IMR-90 (cell line): ENCODE results near the gene UBN2. TPM values are rescaled to one million over a fixed set of nuclear protein-coding genes. Genes with fewer than 3 reads are reported as not detected.

ENCODE experiments used
- ATAC-seq: fragments of 200-7000 bp; cut with Tn5 transposase; 2 replicates; pipeline ENCODE4 v1.9.1; 2020; ENCODE audit warnings: low read depth, mild to moderate bottlenecking, moderate library complexity
- BruUV-seq: library from RNA; stranded (reverse); fragments of 400-500 nt; replicated peaks from 2 replicates; lab custom pipeline; 2021; lab: Mats Ljungman, UMichigan
- CTCF ChIA-PET: fragments of 300-600 bp; formaldehyde crosslinking; extraction: SDS; loops from one replicate; lab custom pipeline; 2021; ENCODE audit warnings: antibody characterized with exemption; lab: Yijun Ruan, JAX
- POLR2A ChIA-PET: fragments of 300-600 bp; sonication (Branson Sonifier 250); formaldehyde crosslinking; loops from one replicate; lab custom pipeline; 2022; ENCODE audit warnings: antibody characterized with exemption; ENCODE audit not compliant: unreplicated experiment; lab: Charles Lee
- DNase-seq: peaks from one replicate; pipeline ENCODE4 v3.0.0; 2013
- H2AFZ ChIP-seq: replicated peaks from 2 replicates; pipeline ENCODE3; 2013; ENCODE audit warnings: low read length, mild to moderate bottlenecking; ENCODE audit not compliant: poor library complexity
- H2AK5ac ChIP-seq: 2 replicates; pipeline ENCODE4 v1.6.1; 2013; ENCODE audit warnings: low read depth, low read length, inconsistent platforms
- H2AK9ac ChIP-seq: replicated peaks from 2 replicates; pipeline ENCODE3; 2013; ENCODE audit warnings: mild to moderate bottlenecking, low read depth, low read length, moderate library complexity; ENCODE audit not compliant: poor library complexity
- H2BK120ac ChIP-seq: 2 replicates; pipeline ENCODE4 v1.6.1; 2013; ENCODE audit warnings: low read depth, low read length, inconsistent platforms
- H2BK15ac ChIP-seq: 3 replicates; pipeline ENCODE4 v1.6.1; 2013; ENCODE audit warnings: low read depth, low read length, inconsistent platforms
- H2BK20ac ChIP-seq: 2 replicates; pipeline ENCODE4 v1.6.1; 2013; ENCODE audit warnings: low read depth, mild to moderate bottlenecking, inconsistent platforms, low read length, moderate library complexity
- H2BK5ac ChIP-seq: 2 replicates; pipeline ENCODE4 v1.6.1; 2013; ENCODE audit warnings: mild to moderate bottlenecking, low read depth, low read length, inconsistent platforms; ENCODE audit not compliant: poor library complexity, severe bottlenecking
- H3K14ac ChIP-seq: replicated peaks from 2 replicates; pipeline ENCODE4 v1.6.1; 2013; ENCODE audit warnings: low read depth, low read length, inconsistent platforms
- H3K18ac ChIP-seq: 2 replicates; pipeline ENCODE4 v1.6.1; 2013; ENCODE audit warnings: low read depth, low read length, control low read depth
- H3K23ac ChIP-seq: 2 replicates; pipeline ENCODE4 v1.6.1; 2013; ENCODE audit warnings: low read depth, low read length, inconsistent platforms
- H3K27ac ChIP-seq: 2 replicates; pipeline ENCODE4 v1.5.1; 2013; ENCODE audit warnings: mild to moderate bottlenecking, control low read depth, low read length; ENCODE audit not compliant: insufficient read depth
- H3K27me3 ChIP-seq: 2 replicates; pipeline ENCODE4 v1.6.1; 2013; ENCODE audit warnings: low read length; ENCODE audit not compliant: control insufficient read depth, insufficient read depth
- H3K36me3 ChIP-seq: 2 replicates; pipeline ENCODE4 v1.6.1; 2013; ENCODE audit warnings: low read length, mixed read lengths; ENCODE audit not compliant: control insufficient read depth, insufficient read depth
- H3K4ac ChIP-seq: 2 replicates; pipeline ENCODE4 v1.6.1; 2013; ENCODE audit warnings: low read depth, low read length, inconsistent platforms
- H3K4me1 ChIP-seq: 2 replicates; pipeline ENCODE4 v1.6.1; 2013; ENCODE audit warnings: low read length, mixed read lengths; ENCODE audit not compliant: control insufficient read depth, insufficient read depth
- H3K4me2 ChIP-seq: 2 replicates; pipeline ENCODE4 v1.6.1; 2013; ENCODE audit warnings: low read depth, mild to moderate bottlenecking, control low read depth, low read length, moderate library complexity
- H3K4me3 ChIP-seq: 2 replicates; pipeline ENCODE4 v1.5.1; 2013; ENCODE audit warnings: low read depth, mild to moderate bottlenecking, control low read depth, low read length, moderate library complexity; ENCODE audit not compliant: insufficient read depth
- H3K56ac ChIP-seq: 2 replicates; pipeline ENCODE4 v1.6.1; 2013; ENCODE audit warnings: low read length, inconsistent platforms; ENCODE audit not compliant: insufficient read depth; ENCODE audit errors: extremely low read depth
- H3K79me1 ChIP-seq, 2 experiments: 2 replicates each; pipeline ENCODE4 v1.6.1; 2013; ENCODE audit warnings: low read length in 2 of 2, inconsistent platforms in 1 of 2, low read depth in 1 of 2
- H3K9ac ChIP-seq: 2 replicates; pipeline ENCODE4 v1.6.1; 2013; ENCODE audit warnings: low read depth, low read length, control low read depth
- H3K9me1 ChIP-seq: 2 replicates; pipeline ENCODE4 v1.6.1; 2013; ENCODE audit warnings: low read length, inconsistent platforms; ENCODE audit not compliant: insufficient read depth
- H3K9me3 ChIP-seq: 2 replicates; pipeline ENCODE4 v1.6.1; 2013; ENCODE audit warnings: low read length; ENCODE audit not compliant: control insufficient read depth, insufficient read depth
- H4K20me1 ChIP-seq: 2 replicates; pipeline ENCODE4 v1.6.1; 2013; ENCODE audit warnings: low read length, inconsistent platforms; ENCODE audit not compliant: insufficient read depth
- H4K5ac ChIP-seq: 2 replicates; pipeline ENCODE4 v1.6.1; 2013; ENCODE audit warnings: mild to moderate bottlenecking, low read depth, low read length, control low read depth
- H4K8ac ChIP-seq, 2 experiments: 2 replicates each; pipeline ENCODE4 v1.6.1; 2013; ENCODE audit warnings: low read depth in 2 of 2, low read length in 2 of 2, control low read depth in 1 of 2, inconsistent platforms in 1 of 2
- H4K91ac ChIP-seq: 2 replicates; pipeline ENCODE4 v1.6.1; 2013; ENCODE audit warnings: low read depth, low read length, inconsistent platforms; ENCODE audit not compliant: insufficient read depth
- BHLHE40 ChIP-seq: fragments of 150-350 bp; IDR thresholded peaks from 2 replicates; pipeline ENCODE4 v1.6.1; 2016; ENCODE audit warnings: mild to moderate bottlenecking, low read depth, low read length
- CEBPB ChIP-seq: IDR thresholded peaks from 2 replicates; pipeline ENCODE4 v1.6.1; 2012; ENCODE audit warnings: low read depth, low read length, improper control_type of control experiment
- MAZ ChIP-seq: IDR thresholded peaks from 2 replicates; pipeline ENCODE4 v1.6.1; 2012; ENCODE audit warnings: low read depth, mild to moderate bottlenecking, low read length, improper control_type of control experiment, moderate library complexity, borderline replicate concordance
- POLR2A ChIP-seq: IDR thresholded peaks from 2 replicates; pipeline ENCODE4 v1.6.1; 2012; ENCODE audit warnings: mild to moderate bottlenecking, low read depth, low read length
- RFX5 ChIP-seq: IDR thresholded peaks from 2 replicates; pipeline ENCODE4 v1.8.0; 2012; ENCODE audit warnings: low read depth, mild to moderate bottlenecking, low read length, moderate library complexity
- WGBS, 2 experiments: methylation state at CpG; one replicate each; pipeline versions ENCODE4 v1.1.5 to v1.1.7; 2013; ENCODE audit warnings: missing lambda C conversion rate in 2 of 2; ENCODE audit not compliant: insufficient read length in 1 of 2; ENCODE audit errors: extremely low coverage in 2 of 2; 5-methylcytosine and 5-hydroxymethylcytosine counted together
- dilution Hi-C: fragments of 300-500 bp; cut with HindIII; formaldehyde crosslinking; loops from one replicate; pipeline ENCODE4 v1.14.3; 2018; ENCODE audit warnings: low sequenced_read_pairs; ENCODE audit not compliant: unreplicated experiment
- in situ Hi-C: fragments of 300-500 bp; cut with MboI; formaldehyde crosslinking; loops from 3 replicates; pipeline ENCODE4 v1.14.3; 2019; ENCODE audit warnings: low sequenced_read_pairs, inconsistent platforms, mixed read lengths
- intact Hi-C: fragments of 100-400 bp; cut with micrococcal nuclease; formaldehyde crosslinking; loops from 2 replicates; pipeline ENCODE4 v1.10.0; 2022
- polyA plus RNA-seq, 3 experiments: library from polyadenylated mRNA; depleted of rRNA; stranded (reverse); fragments of >200 nt; gene quantifications; 2 replicates each; pipeline ENCODE4 v1.2.3, GENCODE V29; 2012; ENCODE audit warnings: low replicate concordance in 1 of 3
- total RNA-seq: library from RNA; depleted of rRNA; stranded (reverse); fragments of >200 nt; gene quantifications from 2 replicates; pipeline ENCODE4 v1.2.3, GENCODE V29; 2012

The UBN2 gene
- total and polyA plus RNA-seq, 2 of the 4 experiments (the other 2 are of a cell fraction) = 1.6 to 2.3 TPM

DNA sequence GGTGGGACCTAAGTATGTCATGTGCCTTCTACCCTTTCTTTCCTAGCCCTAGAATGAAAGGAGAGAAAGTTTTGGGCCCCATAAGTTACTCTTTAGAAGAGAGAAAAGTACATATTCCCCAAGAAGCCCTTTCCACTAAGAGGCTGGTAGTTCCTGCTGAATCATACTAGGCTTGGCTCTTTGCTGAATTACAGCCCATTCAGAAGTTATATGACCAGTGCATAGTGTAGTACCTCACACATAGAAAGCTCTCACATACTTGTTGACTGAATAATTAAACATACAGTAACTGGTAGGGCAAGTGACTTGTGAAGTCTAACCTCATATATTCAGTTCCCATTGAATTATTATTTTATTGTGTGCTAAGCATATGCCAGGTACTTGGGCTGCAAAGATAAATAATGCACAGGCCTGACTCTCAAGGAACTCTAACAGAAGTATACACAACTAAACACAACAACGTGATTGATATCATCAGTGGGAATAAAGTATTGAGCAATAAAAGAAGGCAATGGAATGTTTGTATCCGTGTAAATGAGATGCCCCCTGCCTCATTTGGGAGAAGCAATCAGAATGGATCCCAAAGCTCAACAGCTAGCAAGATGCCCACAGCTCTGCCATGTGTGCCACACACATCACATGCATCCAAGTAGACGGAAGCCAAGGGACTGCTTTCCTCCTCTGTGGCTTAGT is 38.9 kb upstream of the UBN2 start:
- ChIA-PET POLR2A (interaction anchor here (0.6 kb wide), 1 partner anchor 49 kb away, joined by 5 read pairs; no protein-coding TSS in a partner anchor), CTCF (no interaction called here)
- H2AFZ ChIP-seq = no peak overlapping the region
- intact Hi-C loops = no loop called here
- no peak overlapping the region for H2BK15ac ChIP-seq
- in situ Hi-C loops = no loop called here
- H3K23ac ChIP-seq = no peak overlapping the region
- H2AK9ac ChIP-seq = no peak overlapping the region
- no peaks in the 10 kb centered on the region for H3K27me3 ChIP-seq
- no peak overlapping the region for H3K4me3 ChIP-seq
- no peaks in the 10 kb centered on the region for H3K36me3 ChIP-seq
- DNase-seq (peak; percentile 25), ATAC-seq (peak; percentile 63)
- no peak overlapping the region for H3K9ac ChIP-seq
- no peak overlapping the region for H4K8ac ChIP-seq
- no peak overlapping the region for H2BK20ac ChIP-seq
- no peaks in the 10 kb centered on the region for H3K79me1 ChIP-seq
- no peak overlapping the region for H3K14ac ChIP-seq
- no peak overlapping the region for H2BK5ac ChIP-seq
- H3K4me2 ChIP-seq = no peak overlapping the region
- H3K9me1 ChIP-seq = no peaks in the 10 kb centered on the region; the same call in 1 of the 2 replicates
- H4K5ac ChIP-seq = no peak overlapping the region
- BruUV-seq = no TSS peak
- no peak for TF ChIP-seq MAZ
- TF ChIP-seq POLR2A = no peak
- TF ChIP-seq BHLHE40 = no peak
- peak; percentile 51 for TF ChIP-seq CEBPB
- TF ChIP-seq RFX5 = no peak
- H3K4ac ChIP-seq = no peak overlapping the region
- no peak overlapping the region for H3K27ac ChIP-seq
- H4K20me1 ChIP-seq = no peaks in the 10 kb centered on the region
- no CpG with 5 or more reads among the region's 3 CpGs for WGBS, 2 experiments
- H3K4me1 ChIP-seq = no peaks in the 10 kb centered on the region
- H3K56ac ChIP-seq = no peak overlapping the region
- no peak overlapping the region for H4K91ac ChIP-seq
- H3K18ac ChIP-seq = no peak overlapping the region
- no peak overlapping the region for H2BK120ac ChIP-seq
- no peak overlapping the region for H2AK5ac ChIP-seq
- H3K9me3 ChIP-seq = no peaks in the 10 kb centered on the region
- dilution Hi-C loops = no loop called here
